Stimulated activated CD8-positive, alpha-beta memory T cell treated with anti-CD3 and anti-CD28 coated beads, Interleukin-12 subunit alpha, Interleukin-12 subunit beta, amount 100 ng/mL, for 4 hours (primary cell): ENCODE results near the gene COQ2.
A peak's percentile ranks its signal among the peaks of the same experiment; 100 is the strongest.
"Not testable (repeated sequence)": the region's sequence is repeated elsewhere in the genome, so short reads cannot be mapped to it uniquely, and the experiment has no call there.

Source experiments
- DNase-seq: peaks from one replicate; pipeline ENCODE4 v3.0.0-alpha.2; 2020; ENCODE audit warnings: low read depth

Gene COQ2

GRCh38 chr4:83283181-83283580 lies 1.4 kb downstream of the COQ2 start:
- DNase-seq = no peak

GRCh38 chr4:83282049-83282535 lies 2.5 kb downstream of the COQ2 start:
- DNase-seq = no peak

GRCh38 chr4:83281307-83281706 lies 3.3 kb downstream of the COQ2 start:
- DNase-seq = no peak

- DNase-seq = no peak
Measured at GRCh38 chr4:83276299-83277040, 8.1 kb downstream of the COQ2 start.

GRCh38 chr4:83273926-83274325 lies 10.7 kb downstream of the COQ2 start:
- not testable (repeated sequence) for DNase-seq

GRCh38 chr4:83272900-83273299 lies 11.7 kb downstream of the COQ2 start:
- DNase-seq = no peak

GRCh38 chr4:83269256-83269655 lies 15.3 kb downstream of the COQ2 start:
- no peak for DNase-seq

GRCh38 chr4:83268491-83268890 lies 16.1 kb downstream of the COQ2 start:
- DNase-seq = no peak

- DNase-seq = no peak
Measured at GRCh38 chr4:83267830-83268475, 16.6 kb downstream of the COQ2 start.

GRCh38 chr4:83267121-83267829 lies 17.3 kb downstream of the COQ2 start:
- no peak for DNase-seq

GRCh38 chr4:83266689-83267088 lies 17.9 kb downstream of the COQ2 start:
- DNase-seq = no peak

- no peak for DNase-seq
Measured at GRCh38 chr4:83263106-83263505, 21.5 kb downstream of the COQ2 start.

GRCh38 chr4:83262682-83263081 lies 21.9 kb downstream of the COQ2 start:
- DNase-seq = no peak

GRCh38 chr4:83261307-83261706 lies 23.3 kb downstream of the COQ2 start:
- no peak for DNase-seq

- DNase-seq = no peak
Measured at GRCh38 chr4:83259586-83259985, 25.0 kb downstream of the COQ2 start.

GRCh38 chr4:83258461-83258860 lies 26.1 kb downstream of the COQ2 start:
- no peak for DNase-seq

- DNase-seq = no peak
Measured at GRCh38 chr4:83257811-83258210, 26.8 kb downstream of the COQ2 start.

GRCh38 chr4:83255584-83255983 lies 29.0 kb downstream of the COQ2 start:
- DNase-seq = no peak

- DNase-seq = peak; percentile 33
Measured at GRCh38 chr4:83252782-83253405, 31.7 kb downstream of the COQ2 start.

- no peak for DNase-seq
Measured at GRCh38 chr4:83251447-83251830, 33.2 kb downstream of the COQ2 start.

- no peak for DNase-seq
Measured at GRCh38 chr4:83250687-83251446, 33.7 kb downstream of the COQ2 start.

GRCh38 chr4:83248486-83248885 lies 36.1 kb downstream of the COQ2 start:
- no peak for DNase-seq
